Measurements from ENCODE around the gene TBCC.

GRCh38 chr6:42762950-42763349 lies 17.0 kb upstream of the TBCC start:
- TF ChIP-seq, protein P1, sequence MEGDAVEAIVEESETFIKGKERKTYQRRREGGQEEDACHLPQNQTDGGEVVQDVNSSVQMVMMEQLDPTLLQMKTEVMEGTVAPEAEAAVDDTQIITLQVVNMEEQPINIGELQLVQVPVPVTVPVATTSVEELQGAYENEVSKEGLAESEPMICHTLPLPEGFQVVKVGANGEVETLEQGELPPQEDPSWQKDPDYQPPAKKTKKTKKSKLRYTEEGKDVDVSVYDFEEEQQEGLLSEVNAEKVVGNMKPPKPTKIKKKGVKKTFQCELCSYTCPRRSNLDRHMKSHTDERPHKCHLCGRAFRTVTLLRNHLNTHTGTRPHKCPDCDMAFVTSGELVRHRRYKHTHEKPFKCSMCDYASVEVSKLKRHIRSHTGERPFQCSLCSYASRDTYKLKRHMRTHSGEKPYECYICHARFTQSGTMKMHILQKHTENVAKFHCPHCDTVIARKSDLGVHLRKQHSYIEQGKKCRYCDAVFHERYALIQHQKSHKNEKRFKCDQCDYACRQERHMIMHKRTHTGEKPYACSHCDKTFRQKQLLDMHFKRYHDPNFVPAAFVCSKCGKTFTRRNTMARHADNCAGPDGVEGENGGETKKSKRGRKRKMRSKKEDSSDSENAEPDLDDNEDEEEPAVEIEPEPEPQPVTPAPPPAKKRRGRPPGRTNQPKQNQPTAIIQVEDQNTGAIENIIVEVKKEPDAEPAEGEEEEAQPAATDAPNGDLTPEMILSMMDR (IDR thresholded peaks at IDR 0.05) = no peak
- no peak for TF ChIP-seq POLR2A (IDR thresholded peaks at IDR 0.05)

Data from gastroesophageal sphincter (tissue), 3 donors.